NCI-H1092 treated with DMSO at 0.1 percent for 48 hours (cell line): ENCODE data around the gene PIGS.
"Not testable (repeated sequence)": the region's sequence is repeated elsewhere in the genome, so short reads cannot be mapped to it uniquely, and the experiment has no call there.

Experiments
- DNase-seq: peaks from one replicate; lab custom pipeline; 2025; lab: John Stamatoyannopoulos, UW

Gene PIGS

DNA sequence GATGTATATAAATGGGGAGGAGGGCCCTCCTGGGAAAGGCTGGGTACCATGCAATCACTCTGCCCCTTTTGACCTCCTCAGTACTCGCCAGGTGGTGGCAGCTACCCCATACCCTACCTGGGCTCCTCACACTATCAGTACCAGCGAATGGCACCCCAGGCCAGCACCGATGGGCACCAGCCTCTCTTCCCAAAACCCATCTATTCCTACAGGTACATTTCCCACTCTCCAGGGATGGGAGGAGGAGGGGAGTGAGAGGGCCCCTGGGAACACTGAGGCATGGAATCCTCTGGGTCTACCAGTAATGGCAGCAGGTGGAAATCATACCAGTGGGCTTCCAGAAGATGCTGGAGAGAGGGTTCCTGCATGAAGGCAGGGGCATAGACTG lies 42.3 kb downstream of the PIGS start:
- DNase-seq = no peak

DNA sequence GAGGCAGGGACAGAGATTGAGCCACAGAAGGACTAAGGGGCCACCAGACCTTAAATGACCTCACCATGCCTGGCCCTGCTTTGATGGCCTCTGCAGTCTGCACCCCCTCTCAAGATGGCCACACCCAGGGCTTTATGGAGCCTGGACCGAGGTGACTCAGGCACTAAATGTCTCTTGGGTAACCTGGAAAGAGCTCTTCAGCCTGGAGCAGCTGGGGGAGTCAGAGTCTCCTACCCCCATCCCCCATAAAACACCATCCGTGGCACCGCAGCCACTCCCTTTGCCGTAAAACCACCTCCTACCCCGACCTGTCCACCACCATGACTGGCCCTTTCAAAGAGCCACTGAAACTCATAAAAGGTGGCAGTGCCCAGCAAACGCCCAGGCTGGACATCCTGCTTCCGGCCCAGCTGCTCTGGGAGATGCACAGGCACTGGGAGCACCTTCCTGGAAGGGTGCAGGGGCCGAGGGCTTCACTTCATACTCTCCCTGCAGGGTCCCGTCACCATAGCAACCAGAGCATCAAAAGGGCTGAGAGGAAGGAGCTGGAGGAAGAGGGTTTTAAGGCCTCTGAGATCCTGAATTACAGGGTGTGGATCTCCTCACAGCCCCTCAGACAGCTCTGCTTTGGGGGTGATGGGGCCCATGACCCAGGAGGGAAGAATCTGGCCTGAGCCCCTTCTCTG lies 42.9 kb downstream of the PIGS start:
- DNase-seq = no peak

DNA sequence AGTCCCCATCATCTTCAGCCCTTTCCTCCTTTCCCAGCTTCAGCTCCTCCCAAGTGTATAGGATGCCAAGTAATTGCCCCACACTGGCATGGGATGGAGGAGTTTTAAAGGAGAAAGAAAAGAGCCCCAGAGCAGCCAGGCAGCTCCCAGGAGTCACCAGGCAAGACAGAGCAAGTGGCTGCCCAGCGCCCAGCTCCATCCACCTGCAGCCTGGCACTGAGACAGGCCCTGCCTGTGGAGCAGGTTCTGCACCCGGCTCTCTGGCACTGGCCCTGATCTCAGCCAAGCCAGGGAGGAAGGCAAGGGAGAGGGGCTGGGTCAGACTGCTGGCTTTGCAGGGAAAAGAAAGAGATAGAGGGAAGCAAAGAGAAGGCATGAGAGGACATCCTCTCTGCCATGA lies 43.5 kb downstream of the PIGS start:
- DNase-seq = no peak

DNA sequence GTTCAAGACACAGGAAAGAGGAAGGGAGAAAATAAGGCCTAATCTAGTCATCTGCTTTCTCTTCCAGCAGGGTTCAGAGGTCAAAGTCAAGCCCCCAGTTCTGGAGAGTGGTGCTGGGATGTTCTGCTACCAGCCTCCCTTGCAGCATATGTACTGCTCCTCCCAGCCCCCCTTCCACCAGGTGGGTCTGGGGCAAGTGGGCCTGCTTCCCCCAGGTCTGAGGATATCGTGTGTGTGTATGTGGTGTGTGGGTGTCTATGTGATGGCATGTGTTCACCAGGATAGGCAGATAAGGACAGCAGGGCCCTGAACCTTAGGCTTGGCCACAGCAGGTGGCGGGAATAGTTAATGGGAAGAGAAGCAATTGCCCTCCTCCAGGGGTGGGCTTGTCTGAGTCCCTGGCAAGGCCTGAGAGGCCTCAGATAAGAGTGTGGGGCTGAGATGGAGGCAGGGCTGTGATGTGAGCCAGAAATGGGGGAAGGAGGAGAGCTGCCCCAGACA lies 44.1 kb downstream of the PIGS start:
- no peak for DNase-seq

DNA sequence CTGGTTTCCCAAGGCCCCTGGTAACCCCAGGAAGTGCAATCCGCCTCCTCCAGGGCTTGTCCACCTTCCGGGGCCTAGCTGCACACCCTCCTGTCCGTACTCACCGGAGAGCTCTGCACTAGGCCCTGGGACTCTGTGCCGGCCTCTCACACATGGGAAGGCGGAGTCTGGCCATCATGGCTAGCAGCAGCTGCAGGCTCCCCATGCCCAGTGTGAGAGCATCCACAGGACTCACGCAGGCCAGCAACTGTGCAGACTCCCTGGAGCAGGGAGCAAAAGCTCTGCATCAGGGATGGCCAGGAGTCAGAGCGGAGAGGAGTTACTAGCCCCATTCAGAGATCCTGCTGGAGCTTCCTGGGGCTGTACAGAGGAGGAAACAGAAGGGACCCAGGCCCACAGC lies 44.9 kb downstream of the PIGS start:
- DNase-seq = no peak

DNA sequence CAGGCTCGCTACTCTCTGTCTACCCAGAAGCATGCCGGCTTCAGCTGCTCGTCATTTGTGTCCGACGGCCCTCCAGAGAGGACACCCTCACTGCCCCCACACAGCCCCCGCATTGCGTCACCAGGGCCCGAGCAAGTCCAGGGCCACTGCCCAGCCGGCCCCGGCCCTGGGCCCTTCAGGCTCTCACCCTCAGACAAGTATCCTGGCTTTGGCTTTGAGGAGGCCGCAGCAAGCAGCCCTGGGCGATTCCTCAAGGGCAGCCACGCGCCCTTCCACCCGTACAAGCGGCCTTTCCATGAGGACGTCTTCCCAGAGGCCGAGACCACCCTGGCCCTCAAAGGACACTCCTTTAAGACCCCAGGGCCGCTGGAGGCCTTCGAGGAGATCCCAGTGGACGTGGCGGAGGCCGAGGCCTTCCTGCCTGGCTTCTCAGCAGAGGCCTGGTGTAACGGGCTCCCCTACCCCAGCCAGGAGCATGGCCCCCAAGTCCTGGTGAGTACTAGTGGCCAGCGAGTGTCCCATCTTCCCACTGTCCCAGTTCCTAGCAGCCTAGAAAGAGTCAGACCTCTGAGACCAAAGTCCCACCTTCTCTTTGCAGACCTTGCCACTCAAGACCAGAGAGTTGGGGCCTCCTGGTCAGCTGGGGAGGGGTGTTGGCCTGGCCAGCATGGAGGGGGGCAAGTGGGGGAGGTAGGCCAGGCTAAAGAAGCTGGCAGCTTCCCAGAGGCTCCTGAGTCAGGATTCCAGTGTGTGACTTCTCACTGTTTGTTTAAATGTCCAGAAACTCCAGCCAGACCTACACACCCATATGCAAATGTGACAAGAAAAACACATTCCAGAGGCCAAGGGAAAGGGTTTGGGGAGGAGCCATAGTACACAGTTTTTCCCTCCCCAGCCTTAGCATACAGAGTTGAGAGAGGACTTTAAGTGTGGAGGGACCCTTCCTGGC lies 46.6 kb downstream of the PIGS start:
- DNase-seq = no peak

DNA sequence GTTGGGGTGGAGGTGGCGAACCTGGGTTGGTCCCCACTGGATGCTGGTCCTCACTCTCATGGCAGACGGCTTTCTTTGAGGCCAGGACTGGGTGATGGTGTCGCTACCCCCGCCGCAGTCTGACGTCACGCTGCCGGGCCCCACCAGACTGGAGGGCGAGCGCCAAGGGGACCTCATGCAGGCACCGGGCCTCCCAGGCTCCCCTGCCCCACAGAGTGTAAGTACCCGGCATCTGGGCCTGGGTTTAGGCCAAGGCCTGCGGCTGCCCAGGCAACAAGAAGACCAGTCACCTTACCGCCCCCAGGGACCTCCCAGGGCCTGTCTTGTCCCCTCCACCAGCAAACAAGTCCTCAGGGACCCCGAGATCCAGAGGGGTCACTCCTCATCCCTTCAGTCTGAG lies 47.4 kb downstream of the PIGS start:
- no peak for DNase-seq

DNA sequence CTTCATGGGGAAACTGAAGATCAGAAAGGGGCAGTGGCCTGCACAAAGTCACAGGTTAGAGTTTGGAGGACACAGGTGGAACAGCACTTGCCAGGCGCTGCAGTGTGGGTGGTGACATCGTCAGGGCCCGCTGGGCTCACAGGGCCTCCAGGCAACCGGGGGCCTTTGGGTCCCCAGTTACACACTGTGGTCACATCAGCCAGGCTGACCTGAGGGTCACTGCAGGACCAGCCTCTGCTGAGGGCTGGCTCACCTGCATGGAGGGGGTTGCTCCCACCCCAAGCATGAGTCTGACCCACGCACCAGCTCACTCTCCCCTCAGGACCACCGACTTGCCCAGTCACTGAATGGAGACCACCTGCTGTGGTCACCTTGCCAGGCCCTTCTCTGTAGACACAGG lies 48.1 kb downstream of the PIGS start:
- no peak for DNase-seq

DNA sequence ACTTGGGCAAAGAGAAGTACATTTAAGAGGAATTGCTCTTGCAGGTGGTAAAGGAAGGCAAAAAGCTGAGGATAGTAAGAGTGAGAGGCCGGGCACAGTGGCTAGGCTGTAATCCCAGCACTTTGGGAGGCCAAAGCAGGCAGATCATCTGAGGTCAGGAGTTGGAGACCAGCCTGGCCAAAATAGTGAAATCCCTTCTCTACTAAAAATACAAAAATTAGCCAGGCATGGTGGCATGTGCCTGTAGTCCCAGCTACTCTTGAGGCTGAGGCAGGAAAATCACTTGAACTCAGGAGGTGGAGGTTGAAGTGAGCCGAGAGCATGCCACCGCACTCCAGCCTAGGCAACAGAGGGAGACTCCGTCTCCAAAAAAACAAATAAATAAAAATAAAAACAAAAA lies 49.0 kb downstream of the PIGS start:
- DNase-seq = not testable (repeated sequence)

DNA sequence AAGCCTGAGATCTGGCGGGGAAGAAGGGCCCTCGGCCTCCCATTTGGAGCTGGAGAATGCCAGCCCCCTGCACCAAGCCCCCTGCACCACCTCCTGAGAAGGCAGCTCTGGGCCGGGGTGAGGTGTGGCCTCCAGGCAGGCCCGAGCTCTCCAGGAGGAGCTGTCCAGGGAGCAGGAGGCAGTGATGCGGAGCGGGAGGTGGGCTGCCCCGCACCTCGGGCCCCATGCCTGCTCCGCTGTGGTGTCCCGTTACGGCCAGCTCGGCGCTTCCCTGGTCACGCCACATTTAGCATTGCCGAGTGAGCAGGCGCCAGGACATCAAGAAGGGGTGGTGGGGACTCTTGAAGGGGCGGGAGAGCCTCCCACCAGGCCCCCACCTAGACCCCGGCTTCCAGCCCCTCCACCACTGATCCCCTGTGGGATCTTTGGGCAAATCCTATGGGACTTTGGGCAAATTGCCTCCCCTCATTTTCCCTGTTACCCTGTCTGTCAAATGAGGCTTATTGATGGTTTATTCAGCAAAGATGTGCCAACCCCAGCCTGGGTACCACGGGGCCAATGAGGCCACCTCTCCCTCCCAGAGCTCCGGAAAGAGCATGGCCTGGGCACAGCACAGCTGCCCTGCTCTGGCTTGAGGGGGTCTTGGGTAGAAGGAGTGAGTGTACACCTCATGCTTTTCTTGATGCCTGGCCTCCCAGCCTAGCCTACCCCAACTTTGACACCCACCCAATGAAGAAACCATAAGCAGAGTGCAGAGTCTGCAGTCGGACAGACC lies 49.8 kb downstream of the PIGS start:
- DNase-seq = no peak

DNA sequence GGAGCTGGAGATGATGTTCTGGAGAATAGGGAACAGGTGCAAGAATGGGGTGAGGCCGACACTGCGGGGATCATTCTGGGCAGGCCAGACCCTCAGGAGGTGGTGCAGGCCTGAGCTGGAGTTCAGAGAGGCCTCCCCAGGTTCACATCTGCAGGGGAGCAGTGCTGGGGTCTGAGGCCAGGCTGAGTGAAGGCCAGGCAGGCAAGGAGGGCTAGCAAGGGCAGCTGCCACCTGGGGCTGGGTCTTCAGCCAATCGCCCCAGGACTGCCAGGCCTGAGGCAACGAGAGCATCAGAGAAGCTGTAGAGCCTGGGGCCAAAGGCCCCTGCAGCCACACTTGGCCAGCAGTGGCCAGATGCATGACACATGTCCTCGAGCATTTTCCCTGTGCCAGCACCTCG lies 50.6 kb downstream of the PIGS start:
- no peak for DNase-seq

DNA sequence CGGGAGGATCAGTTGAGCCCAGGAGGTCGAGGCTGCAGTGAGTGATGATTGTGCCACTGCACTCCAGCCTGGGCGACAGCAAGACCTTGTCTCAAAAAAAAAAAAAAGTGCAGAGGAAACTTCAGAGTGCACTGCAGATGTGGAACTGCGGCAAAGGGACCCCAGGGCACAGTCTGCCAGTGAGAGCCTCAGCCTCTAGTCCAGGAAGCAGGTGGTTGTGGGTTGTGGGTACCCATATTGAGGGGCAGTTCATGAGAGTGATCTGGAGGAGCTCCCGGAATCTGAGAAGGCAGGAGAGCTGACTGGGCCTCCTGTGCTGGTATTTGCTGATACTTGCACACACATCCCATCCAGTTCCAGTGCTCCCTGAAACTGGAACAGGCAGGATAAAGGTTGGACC lies 52.1 kb downstream of the PIGS start:
- no peak for DNase-seq

DNA sequence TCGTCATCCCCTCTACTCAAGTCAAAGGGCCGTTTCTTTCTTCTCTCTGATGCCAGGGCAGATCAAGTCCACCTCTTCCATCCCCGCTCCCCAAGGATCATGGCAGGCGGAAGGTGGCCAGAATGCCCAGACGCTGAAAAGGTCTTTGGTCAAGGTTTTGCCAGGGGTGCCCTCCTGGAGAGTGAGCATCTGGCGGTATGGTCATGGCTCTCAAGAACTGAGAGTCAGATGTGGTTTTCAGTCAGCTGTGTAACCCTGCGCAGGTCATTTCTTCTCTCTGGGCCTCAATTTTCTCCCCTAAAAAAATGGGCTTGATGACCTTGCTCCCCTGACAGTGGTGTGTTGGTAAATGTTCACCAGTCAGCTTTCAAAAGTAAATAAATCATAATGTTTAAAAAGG lies 52.7 kb downstream of the PIGS start:
- no peak for DNase-seq

DNA sequence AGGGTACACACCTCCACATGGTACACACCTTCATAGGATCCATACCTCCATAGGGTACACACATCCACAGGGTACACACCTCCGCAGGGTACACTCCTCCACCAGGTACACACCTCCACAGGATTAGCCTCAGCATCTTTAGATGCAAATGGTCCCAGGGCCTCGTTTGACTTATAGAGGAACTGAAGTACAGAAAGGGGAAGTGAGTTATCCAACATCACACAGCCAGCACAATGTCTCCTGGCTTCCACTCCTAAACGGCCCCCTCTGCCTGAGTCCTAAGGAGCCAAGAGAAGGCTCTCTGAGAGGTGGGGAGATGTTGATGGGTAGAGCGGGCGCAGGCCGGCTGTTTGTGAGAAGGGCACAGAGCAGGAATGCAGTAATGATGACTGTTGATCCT lies 53.2 kb downstream of the PIGS start:
- DNase-seq = no peak

DNA sequence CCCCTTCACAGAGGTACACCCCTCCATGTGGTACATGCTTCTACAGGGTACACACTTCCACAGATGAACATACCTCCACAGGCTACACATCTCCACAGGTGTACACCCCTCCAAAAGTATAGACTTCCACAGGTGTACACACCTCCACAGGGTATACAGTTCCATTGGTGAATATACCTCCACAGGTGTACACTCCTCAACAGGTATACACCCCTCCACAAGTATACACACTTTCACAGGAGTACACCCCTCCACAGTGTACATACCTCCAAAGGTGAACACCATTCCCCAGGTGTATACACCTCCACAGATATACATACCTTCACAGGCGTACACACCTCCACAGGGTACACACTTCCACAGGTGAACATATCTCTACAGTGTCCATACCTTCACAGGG lies 55.8 kb downstream of the PIGS start:
- no peak for DNase-seq

DNA sequence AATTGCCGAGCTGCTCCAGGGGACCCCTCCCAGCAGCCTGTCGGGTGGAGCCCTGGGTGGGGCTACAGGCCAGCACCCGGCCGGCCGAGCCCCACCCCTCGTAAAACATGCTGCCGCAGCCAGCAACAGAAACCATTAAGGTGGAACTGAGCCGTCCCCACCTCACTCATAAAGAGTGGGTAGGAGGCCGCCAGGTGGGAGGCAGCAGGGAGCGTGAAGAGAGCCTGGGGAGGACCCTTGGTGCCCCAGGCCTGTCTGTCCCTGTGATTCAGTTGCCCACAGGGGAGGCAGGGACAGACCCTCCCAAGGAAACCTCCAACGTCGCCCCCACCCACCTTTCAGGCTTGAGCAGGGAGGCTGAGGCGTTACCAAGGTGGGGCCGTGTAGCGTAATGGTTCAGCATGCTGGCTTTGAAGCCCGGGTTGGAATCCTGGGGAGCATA lies 56.7 kb downstream of the PIGS start:
- DNase-seq = no peak

DNA sequence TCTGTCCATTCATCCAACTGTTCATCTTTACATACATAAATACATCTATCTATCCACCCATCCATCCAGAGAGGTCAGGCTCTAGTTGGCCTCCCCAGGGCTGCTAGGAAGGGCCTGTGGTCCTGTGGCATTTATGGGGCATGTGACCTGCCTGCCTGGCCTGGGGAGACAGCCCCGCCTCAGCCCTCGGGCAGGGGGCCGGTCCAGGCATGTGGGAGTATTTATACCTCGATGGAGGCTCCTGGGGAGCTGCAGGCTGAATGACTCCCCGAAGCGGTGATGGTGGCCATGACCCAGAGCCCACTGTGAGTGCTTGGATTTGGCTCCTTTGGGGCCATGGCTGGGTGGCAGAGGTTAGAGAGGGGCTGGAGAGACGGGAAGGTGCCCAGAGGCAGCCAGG lies 57.8 kb downstream of the PIGS start:
- DNase-seq = no peak

DNA sequence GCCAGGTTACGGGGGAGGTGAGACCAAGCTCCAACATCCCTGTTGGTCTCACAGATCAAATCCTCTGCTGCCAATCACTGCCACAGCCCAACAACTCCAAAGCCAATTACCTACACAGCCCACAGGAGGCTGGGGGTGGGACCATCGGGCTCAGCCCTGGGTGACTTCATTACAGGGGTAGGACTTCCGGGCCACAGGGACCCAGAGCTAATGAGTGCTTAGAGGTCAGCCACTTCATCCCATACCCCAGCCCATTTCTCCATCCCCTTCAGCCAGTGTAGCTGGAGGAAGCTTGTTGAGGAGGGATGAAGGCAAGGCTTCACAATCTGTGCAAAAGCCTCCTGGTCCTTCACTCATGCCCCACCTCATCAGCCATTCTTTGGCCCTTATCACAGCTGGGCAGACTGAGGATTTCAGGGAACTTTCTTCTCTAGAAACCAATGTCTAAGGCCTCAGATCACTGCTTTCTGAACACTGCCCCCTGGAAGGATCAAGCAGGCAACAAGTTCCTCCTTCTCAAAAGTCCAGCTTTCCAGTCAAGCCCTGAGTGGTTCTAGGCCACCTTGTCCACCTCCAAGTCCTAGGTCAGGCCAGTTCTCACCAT lies 59.4 kb downstream of the PIGS start:
- DNase-seq = no peak

DNA sequence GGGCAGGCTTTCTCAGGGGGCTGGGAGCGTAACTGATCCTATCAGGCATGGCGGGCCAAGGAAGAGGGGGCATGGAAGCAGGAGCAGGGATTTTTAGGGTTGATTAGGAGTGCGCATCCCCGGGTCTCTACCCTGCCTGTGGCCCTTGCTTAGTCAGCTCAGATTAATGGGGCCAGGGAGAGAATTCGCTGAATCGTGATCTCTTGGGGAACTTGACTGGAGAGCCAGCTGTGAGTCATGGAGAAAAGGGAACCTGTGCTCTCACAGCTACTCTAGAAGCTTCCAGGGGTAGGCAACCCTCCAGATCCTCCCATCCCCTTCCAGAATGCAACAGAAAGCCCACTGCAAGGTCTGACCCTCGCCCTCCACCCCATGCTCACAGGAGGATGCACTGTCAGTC lies 61.5 kb downstream of the PIGS start:
- no peak for DNase-seq

DNA sequence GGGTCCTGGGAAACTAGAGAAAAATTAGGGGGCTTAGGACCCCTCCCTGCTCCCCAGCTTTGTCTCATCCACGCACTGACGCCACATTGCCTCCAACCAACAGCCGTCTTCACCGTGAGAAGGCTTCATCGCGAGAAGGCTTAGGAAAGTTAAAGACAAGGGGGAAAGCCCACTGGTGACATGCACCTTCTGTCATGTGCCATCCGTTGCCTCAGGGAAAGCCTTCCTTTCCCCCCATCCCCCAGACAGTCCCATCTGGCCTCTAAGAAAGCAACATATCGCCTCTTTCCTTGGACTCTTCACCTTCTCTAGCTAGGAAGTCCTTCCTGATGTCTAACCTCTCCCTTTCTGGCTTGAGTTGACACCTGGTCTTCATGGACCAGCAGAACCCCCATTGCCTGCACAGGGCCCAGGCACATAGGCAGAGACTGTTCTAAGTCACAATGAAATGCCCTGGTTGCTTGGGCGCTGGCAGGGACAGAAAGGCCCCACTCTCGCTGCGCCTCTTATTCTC lies 63.1 kb downstream of the PIGS start:
- no peak for DNase-seq

DNA sequence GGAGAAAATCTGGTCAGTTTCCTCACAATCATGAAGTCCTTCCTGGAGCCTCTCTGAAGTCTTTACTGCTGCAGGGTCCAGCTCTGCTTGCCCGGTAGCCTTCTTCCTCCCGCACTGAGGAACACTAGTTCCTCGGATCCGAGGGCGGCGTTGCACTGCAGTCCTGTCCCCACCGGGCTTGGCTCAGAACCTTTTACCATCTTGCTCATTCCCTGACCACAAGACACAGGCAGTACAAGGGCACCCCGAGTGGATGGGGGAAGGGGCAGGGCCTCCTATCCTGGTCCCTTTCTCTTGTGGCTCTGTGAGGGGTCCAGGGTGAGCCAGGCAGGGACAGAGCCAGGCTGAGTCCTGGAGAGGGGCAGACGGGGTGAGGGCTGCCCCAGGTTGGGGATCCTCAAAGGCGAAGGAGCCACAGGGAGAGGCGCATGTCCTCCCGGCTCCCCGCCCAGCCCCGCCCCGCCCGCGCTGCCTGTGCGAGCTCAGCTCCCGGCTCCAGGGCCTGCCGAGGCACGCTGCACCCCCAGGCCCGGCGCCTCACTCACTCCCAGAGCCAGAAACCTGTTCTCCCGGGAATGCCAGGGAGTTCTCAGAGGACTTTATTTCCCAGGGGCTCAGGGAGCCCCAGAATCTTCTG lies 63.6 kb downstream of the PIGS start:
- DNase-seq = no peak
